ENCODE results near the gene SPACA4.
"Not testable (repeated sequence)": the region's sequence is repeated elsewhere in the genome, so short reads cannot be mapped to it uniquely, and the experiment has no call there.

Gene SPACA4, protein sequence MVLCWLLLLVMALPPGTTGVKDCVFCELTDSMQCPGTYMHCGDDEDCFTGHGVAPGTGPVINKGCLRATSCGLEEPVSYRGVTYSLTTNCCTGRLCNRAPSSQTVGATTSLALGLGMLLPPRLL

GRCh38 chr19:48606463-48607358 is at the start of gene SPACA4:
Gene SPACA4 (plus strand): TSS chr19:48606742. CDS start chr19:48606979, 237 bp downstream.
- DNase-seq (ENCODE audit: low read depth in 3 of 3, low spot score in 1 of 3): no peak

DNA sequence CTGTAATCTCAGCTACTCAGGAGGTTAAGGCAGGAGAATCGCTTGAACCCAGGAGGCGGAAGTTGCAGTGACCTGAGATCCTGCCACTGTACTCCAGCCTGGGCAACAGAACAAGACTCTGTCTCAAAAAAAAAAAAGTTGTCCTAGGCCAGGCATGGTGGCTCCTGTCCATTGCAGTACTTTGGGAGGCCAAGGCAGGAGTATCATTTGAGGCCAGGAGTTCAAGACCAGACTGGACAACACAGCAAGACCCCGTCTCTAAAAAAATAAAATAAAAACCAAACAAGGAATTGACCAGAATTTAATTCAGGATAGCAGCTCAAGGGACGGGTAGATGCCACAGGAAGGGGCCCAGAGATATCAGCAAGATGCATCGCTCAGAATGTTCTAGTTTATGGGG is 49.7 kb upstream of the SPACA4 start:
- DNase-seq (ENCODE audit: low read depth in 3 of 3, low spot score in 1 of 3): no peak

DNA sequence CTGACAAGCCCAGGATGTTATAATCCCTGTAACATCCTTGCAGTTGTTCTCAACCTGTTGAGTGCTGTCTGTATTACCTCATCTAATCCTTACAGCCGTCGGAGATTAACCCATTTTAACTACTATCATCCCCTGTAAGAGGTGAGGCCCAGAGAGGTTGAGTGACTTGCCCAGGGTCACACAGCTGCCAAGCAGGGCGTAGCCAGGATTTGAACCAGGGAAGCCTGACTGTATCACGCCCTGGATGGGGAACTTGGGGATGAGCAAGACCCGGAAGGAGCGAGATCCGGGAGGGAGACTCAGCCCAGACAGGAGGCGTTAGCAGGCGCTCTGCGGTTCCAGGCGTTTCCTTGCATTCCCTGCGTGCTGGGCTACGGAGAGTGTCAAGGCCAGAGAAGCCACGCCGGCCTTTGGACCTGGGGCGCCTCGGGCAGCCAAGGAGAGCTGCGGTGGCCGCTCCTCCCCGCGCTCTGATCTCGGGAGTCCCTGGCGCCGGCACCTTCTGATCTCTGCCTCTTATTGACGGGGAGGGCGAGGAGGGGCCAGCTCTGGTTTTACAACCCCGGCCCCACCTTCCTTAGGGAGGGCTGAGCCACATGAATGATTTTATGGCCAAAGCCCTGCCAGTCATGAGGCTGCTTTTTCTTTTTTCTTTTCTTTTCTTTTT is 48.4 kb upstream of the SPACA4 start:
- no peak for DNase-seq (ENCODE audit: low read depth in 3 of 3, low spot score in 1 of 3)

DNA sequence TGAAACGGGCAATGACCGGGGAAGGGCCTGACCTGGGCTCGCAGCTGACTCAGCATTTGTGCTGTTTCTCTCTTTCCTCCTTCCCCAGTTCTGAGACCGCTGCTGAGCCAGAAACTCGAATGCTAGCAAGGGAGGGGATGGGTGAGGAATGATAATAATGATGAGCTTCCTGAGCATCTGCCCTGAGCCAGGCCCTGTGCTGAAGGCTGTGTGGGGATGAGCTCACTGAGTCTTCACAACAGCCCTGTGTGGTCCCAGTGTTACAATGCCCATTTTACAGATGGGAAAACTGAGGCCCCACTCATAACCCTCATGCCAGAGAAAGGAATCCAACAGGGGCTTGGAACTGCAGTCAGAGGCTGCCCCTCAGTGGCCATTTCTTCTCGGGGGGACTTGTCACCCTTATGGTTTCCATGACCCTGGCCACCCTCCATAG is 46.4 kb upstream of the SPACA4 start:
- no peak for DNase-seq (ENCODE audit: low read depth in 3 of 3, low spot score in 1 of 3)

DNA sequence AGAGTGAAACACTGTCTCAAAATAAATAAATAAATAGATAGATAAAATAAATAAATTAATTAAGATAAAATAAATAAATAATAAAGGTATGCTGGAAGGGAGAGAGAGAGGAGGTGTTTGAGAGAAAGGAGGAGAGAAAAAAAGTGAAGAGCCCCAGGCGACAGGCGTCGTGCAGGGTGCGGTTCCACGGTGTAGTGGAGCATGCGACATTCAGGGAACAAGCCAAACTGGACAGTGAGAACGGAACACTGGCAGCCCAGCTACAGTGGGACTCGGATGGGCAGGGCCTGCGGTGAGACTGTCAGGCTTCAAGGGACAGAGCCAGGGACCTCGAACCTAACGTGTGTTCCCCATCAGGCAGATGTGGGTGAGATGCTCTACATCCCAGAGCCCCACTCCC is 45.1 kb upstream of the SPACA4 start:
- no peak for DNase-seq (ENCODE audit: low read depth in 3 of 3, low spot score in 1 of 3)

DNA sequence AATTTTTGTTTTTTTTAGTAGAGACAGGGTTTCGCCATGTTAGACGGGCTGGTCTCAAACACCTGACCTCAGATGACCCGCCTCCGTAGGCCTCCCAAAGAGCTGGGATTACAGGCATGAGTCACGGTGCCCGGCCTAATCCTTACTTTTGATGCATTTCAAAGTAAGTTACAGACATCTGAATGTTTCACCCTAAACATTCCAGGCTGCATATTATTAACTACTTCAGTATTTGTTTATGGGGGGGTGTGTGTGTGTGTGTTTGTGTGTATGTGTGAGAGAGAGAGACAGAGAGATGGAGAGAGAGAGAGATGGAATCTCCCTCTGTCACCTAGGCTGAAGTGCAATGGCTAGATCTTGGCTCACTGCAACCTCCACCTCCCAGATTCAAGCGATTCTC is 41.5 kb upstream of the SPACA4 start:
- DNase-seq (ENCODE audit: low read depth in 3 of 3, low spot score in 1 of 3): no peak

DNA sequence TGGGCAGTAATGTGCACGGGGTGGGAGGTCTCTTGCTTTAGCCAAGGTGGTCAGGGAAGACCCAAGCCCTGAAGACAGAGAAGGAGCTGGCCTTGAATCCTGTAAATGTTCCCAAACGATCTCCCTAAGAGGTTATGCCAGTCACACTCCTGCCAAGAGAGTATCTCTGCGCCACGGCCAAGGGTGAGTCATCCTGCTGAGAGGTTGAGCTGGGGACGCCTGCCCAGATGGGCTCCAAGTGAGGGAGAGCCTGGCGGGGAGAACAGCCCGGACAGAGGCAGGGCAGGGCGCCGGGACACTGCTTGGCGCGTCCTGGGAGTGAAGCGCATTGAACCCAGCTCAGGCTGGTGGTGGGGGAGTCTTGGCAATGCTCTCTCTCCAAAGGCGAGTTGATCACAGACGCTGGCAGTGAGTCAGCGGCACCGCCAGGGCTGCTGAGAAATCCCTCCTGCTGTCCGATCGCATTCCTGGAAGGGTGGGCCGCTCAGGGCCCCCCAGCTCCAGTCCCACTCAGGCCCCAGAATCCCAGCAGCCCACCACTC is 38.1 kb upstream of the SPACA4 start:
- no peak for DNase-seq (ENCODE audit: low read depth in 3 of 3, low spot score in 1 of 3)

- DNase-seq (ENCODE audit: low read depth in 3 of 3, low spot score in 1 of 3): no peak
These were observed 36.7 kb upstream of the SPACA4 start for GRCh38 chr19:48569814-48570213.

- DNase-seq (ENCODE audit: low read depth in 3 of 3, low spot score in 1 of 3): no peak
These were observed 35.0 kb upstream of the SPACA4 start for GRCh38 chr19:48571378-48572162.

GRCh38 chr19:48573163-48573505 is 33.4 kb upstream of the SPACA4 start:
- DNase-seq (ENCODE audit: low read depth in 3 of 3, low spot score in 1 of 3): no peak

GRCh38 chr19:48575931-48576622 is 30.5 kb upstream of the SPACA4 start:
- DNase-seq (ENCODE audit: low read depth in 3 of 3, low spot score in 1 of 3): no peak

DNA sequence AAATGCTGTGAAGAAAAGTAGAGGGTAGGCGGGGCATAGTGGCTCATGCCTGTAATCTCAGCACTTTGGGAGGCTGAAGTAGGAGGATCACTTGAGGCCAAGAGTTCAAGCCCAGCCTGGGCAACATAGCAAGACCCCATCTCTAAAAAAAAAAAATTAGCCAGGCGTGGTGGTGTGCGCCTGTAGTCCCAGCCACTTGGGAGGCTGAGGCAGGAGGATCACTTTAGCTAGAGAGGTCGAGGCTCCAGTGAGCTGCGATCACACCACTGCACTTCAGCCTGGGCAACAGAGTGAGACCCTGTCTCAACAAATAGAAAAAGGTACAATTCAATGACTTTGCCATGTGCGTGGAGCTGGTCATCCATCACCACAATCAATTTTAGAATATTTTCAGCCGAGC is 28.6 kb upstream of the SPACA4 start:
- DNase-seq (ENCODE audit: low read depth in 3 of 3, low spot score in 1 of 3): not testable (repeated sequence)

GRCh38 chr19:48578891-48579290 is 27.7 kb upstream of the SPACA4 start:
- DNase-seq (ENCODE audit: low read depth in 3 of 3, low spot score in 1 of 3): no peak

DNA sequence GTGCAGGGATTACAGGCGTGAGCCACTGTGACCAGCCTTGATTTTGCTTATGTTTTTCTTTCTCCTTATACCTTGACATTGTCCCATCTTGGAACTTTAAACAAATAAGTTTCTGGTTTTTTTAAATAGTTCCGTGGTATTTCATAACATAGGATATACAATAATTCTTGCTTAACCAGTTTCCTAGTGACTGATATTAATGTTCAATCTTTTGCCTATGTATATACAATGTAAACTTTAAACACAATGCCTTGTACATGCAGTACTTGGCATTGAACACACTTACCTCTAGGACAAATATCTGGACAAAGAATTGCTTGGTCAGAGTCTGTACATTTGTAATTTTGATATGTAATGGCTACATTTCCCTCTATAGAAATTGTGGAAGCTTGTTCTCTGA is 24.4 kb upstream of the SPACA4 start:
- no peak for DNase-seq (ENCODE audit: low read depth in 3 of 3, low spot score in 1 of 3)

GRCh38 chr19:48587387-48587786 is 19.2 kb upstream of the SPACA4 start:
- DNase-seq (ENCODE audit: low read depth in 3 of 3, low spot score in 1 of 3): no peak

- DNase-seq (ENCODE audit: low read depth in 3 of 3, low spot score in 1 of 3): peak; percentile 54 to 80 (median 67)
These were observed 17.7 kb upstream of the SPACA4 start for GRCh38 chr19:48588670-48589401.

- DNase-seq (ENCODE audit: low read depth in 3 of 3, low spot score in 1 of 3): no peak
These were observed 15.5 kb upstream of the SPACA4 start for GRCh38 chr19:48591021-48591420.

- no peak for DNase-seq (ENCODE audit: low read depth in 3 of 3, low spot score in 1 of 3)
These were observed 11.4 kb upstream of the SPACA4 start for GRCh38 chr19:48595171-48595570.

DNA sequence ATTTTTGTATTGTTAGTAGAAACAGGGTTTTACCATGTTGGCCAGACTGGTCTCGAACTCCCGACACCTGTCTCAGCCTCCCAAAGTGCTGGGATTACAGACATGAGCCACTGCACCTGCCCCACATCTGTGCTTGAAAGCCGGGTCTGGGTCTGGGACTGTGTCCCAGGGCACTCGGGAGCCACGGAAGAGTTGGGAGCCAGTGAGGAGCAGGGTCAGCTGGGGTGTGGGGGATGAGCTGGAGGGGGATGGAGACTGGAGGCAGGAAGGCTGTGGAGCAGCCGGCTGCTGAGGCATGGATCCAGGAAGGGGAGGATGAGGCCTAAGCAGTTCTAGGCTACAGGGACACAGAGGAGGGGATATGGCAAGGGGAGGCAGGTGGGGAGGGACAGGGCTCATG is 10.7 kb upstream of the SPACA4 start:
- no peak for DNase-seq (ENCODE audit: low read depth in 3 of 3, low spot score in 1 of 3)

- DNase-seq (ENCODE audit: low read depth in 3 of 3, low spot score in 1 of 3): no peak
These were observed 10.3 kb upstream of the SPACA4 start for GRCh38 chr19:48596237-48596636.

Measured in stimulated activated CD4-positive, alpha-beta T cell treated with anti-CD3 and anti-CD28 coated beads, TNF-alpha, amount 100 ng/mL, for 1 hour (primary cell).